GM08714 (cell line): ENCODE results near the gene MX1.

Experiments
- H3K4me3 ChIP-seq: fragments of 200-500 bp; sonication (Bioruptor generic); 2 replicates; pipeline ENCODE4 v1.5.1; 2014; ENCODE audit warnings: mild to moderate bottlenecking, low read length, inconsistent platforms
- ZNF274 ChIP-seq: IDR thresholded peaks from 2 replicates; pipeline ENCODE4 v1.6.1; 2012; ENCODE audit warnings: mild to moderate bottlenecking, low read depth, low read length

MX1 gene

DNA sequence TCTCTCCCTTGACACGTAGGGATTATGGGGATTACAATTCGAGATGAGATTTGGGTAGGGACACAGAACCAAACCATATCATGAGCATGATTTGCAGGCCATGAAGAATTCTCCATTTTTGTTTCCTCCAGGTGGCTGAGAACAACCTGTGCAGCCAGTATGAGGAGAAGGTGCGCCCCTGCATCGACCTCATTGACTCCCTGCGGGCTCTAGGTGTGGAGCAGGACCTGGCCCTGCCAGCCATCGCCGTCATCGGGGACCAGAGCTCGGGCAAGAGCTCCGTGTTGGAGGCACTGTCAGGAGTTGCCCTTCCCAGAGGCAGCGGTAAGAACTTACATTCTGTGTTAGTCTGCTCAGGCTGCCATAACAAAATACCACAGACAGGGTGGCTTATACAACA lies 9.7 kb downstream of the MX1 start:
- no peak overlapping the region for H3K4me3 ChIP-seq
- TF ChIP-seq ZNF274: no peak

DNA sequence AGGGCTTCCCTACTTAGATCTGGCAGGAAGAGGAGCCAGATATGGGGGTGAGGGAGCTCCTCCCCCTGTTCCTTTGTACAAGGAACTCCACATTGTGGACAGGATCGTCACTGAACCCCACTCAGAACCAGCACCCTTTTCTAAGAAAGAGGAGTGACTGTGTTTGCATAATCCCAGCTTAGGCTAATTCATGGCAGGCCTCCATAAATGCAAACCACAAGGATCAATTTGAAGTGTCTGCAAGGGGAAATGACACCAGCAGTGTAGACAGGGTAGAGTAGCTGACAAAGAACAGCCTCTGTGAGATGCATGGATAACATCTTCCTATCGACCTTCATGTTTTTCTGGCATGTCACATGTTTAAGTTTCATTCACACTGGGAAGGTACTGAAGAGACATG lies 11.7 kb downstream of the MX1 start:
- TF ChIP-seq ZNF274: no peak
- no peak overlapping the region for H3K4me3 ChIP-seq

DNA sequence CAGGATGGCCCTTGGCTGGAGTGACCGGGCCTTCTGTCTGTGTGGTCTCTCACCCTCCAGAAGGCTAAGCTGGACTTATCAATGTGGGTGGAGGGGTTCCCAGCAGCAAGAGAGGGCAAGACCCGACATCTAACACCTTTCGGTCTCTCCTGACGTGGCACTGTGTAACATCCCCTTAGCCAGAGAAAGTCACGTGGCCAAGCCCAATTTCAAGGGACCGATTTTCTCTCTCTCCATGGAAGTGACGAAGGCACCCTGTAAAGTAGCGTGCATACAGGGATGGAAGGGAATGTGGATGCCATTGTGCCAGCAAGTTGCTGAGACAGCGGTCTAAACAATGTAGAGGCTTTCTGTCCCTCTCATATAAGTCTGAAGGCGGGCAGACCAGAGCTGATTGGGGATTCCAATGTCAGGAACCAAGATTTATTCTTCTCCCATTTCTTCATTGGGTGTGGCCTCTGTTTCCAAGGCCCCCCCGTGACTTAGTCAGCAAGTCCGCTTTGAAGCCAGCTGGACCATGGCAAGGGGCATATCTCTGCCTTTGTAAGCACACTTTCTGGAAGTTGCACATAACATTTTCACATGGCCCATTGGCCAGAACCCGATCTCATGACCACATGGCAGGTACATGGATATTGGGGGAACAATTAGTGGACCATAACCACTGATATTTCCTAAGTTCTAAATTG lies 12.5 kb downstream of the MX1 start:
- no peak overlapping the region for H3K4me3 ChIP-seq
- no peak for TF ChIP-seq ZNF274

DNA sequence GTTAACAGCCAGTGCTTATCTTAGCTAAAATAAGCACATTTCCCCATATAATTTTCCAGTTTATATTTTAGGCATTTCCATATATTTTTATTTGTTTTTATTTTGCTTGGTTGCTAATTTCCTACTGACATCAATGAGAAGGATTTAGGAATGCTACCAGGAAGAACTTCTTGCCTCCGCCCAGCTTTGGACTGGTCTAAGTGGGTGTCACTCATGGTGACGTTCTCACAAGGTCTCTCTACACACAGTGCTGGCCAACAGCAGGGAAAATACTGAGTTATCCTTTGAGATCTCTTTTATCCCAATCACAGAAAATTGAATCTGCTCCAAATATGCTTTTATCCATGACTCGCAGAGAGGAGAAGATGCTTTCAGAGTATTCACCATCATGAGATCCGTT lies 13.2 kb downstream of the MX1 start:
- TF ChIP-seq ZNF274: no peak

DNA sequence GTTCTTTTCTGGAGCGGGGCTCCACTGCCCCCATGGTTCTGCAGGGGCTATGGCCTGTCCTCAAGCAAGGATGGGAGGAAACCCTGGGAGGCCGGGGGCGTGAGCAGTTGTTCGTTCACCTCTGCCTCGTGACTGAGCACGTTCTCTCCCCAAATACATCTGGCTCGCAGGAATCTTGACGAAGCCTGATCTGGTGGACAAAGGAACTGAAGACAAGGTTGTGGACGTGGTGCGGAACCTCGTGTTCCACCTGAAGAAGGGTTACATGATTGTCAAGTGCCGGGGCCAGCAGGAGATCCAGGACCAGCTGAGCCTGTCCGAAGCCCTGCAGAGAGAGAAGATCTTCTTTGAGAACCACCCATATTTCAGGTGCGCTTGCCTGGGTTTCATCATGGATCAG lies 15.5 kb downstream of the MX1 start:
- TF ChIP-seq ZNF274: no peak
- H3K4me3 ChIP-seq: no peak overlapping the region

More for the DNA sequence above, 13.2 kb downstream of the MX1 start:
- no peak overlapping the region for H3K4me3 ChIP-seq

DNA sequence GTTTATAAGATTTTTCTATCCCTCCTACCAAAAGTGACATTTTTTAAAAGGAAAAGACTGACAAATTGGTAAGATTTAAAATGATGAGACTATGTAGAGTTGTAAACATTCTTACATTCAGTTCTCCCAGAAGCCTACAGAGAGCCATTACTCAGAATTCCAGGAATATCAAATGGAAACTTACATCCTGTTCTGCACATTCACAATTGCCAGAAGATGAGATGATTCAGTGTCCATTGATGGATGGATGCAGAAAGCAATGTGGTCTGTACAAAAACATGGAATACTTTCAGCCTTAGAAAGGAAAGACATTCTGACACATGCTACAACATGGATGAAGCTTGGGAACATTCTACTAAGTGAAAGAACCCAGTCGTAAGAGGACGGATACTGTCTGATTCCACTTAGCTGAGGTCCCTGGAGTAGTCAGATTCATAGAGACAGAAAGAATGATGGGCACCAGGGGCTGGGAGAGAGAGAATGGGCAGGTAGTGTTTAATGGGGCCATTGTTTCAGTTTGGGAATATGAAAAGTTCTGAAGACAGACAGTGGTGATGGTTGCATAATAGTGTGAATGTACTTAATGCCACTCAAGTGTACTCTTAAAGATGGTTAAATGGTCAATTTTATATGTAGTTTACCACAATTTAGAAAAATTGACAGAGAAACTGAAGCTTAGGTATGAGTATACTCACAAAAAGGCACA lies 16.6 kb downstream of the MX1 start:
- TF ChIP-seq ZNF274: no peak

DNA sequence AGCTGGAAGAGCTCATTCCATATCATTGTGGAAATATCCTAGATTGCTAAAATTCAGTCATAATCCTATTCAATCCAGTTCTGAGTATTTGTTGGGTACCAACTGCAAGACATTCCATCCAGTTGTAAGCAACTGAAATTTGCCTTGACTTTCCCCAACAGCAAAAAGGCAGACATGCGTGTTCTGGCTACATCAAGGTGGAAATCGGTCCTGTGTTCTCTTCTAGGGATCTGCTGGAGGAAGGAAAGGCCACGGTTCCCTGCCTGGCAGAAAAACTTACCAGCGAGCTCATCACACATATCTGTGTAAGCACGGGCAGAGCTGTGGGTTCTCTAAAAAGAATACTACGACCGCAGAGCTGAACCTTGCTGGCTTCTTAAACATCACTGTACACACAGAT lies 17.5 kb downstream of the MX1 start:
- TF ChIP-seq ZNF274: no peak
- no peak overlapping the region for H3K4me3 ChIP-seq

More for the DNA sequence above, 16.6 kb downstream of the MX1 start:
- H3K4me3 ChIP-seq: no peak overlapping the region

DNA sequence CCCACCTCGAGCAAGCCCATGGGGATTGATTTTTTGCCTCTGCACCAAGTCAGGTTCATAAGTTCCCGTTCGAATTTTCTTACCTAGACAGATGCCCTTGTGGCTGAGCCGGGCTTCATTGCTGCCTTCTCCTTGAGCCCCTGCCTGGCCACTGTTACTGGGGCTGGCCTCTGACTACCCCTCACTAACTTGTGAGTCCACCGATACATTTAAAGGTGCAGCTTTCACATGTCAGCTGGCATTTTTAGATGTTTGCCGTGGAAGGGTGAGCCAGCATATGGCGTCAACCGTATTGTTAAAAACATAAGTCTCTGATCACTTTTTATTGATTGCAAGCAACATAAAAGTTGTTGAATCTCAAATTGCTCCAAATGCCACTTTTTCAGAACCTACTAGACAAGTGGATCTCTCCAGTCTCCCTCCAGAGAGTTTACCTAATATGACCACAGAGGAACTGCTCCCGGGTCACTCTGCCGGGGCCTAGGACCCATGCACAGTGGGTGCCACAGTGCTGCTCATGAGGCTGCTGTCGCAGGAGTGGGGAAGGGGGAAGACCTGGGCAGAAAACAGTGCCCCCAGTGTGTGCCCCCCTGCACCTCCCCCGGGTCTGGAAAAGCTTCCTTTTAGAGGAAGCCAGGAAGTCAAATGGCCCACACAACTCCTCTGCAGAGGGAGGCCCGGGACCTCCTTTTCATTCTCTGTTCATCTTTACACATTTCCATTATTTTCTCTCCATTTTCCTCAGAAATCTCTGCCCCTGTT lies 18.8 kb downstream of the MX1 start:
- no peak for TF ChIP-seq ZNF274
- H3K4me3 ChIP-seq: no peak overlapping the region

DNA sequence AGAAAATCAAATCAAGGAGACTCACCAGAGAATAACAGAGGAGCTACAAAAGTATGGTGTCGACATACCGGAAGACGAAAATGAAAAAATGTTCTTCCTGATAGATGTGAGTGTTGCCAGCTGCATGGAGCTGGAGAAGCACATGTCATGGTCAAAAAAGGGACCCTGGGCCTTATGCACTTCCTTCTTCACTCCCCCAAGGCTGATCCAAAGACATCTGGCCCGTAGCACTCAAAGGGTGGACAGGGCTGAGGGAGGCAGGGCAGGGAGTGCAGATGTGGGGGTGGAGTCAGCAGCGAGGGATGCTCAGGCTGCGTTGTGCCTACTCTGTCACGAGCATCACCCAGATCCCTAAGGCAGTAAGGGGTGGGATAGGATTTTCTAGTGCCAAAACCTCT lies 19.4 kb downstream of the MX1 start:
- H3K4me3 ChIP-seq: no peak overlapping the region
- no peak for TF ChIP-seq ZNF274

DNA sequence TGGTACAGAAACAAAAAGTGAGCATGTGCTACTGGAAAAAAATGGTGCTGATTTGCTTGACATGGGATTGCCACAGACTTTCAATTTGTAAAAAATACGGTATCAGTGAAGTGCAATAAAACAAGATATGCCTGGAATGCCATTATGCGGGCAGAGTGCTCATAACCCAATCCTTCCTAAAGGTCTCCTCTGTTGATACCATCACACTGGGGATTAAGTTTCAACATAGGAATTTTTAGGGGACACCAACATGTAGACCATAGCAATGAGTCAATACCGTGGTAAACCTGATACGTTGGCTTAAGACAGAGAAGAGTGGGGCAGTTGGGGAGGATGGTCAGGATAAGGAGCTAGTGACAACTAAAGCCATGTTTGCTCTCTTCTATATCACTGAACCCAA lies 20.5 kb downstream of the MX1 start:
- H3K4me3 ChIP-seq: no peak overlapping the region
- no peak for TF ChIP-seq ZNF274

DNA sequence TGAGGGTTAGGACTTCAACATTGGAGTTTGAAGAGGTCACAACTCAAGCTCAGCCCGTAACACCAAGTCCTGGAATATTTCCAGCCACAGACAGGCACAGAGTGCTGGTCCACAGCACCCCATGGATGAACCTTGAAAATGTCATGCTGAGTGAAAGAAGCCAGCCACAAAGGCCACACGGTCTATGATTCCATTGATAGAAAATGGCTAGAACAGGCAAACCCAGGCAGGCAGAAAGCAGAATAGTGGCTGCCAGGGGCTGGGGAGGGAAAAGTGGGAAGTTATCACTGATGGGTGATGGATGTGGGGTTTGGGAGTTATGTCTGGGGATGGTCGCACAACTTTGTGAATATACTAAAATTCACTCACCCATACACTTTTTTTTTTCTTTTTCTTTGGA lies 21.3 kb downstream of the MX1 start:
- no peak for TF ChIP-seq ZNF274
- H3K4me3 ChIP-seq: no peak overlapping the region

DNA sequence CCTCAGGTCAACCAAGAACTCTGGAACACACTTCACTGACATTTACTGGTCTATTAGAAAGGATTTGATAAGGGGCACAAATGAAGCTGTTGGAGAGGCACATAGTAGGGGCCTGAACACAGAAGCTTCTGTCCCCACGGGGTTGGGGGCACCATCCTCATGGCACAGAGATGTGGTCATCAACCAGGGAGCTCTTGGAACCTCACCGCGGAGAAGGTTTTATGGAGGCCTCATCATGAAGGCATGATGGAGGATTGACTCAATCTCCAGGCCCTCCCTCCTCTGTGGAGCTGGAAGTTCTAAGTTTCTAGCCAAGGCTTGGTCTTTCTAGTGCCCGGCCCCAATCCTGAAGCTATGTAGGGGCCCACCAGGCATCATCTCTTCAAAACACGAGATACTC lies 23.6 kb downstream of the MX1 start:
- no peak for TF ChIP-seq ZNF274

DNA sequence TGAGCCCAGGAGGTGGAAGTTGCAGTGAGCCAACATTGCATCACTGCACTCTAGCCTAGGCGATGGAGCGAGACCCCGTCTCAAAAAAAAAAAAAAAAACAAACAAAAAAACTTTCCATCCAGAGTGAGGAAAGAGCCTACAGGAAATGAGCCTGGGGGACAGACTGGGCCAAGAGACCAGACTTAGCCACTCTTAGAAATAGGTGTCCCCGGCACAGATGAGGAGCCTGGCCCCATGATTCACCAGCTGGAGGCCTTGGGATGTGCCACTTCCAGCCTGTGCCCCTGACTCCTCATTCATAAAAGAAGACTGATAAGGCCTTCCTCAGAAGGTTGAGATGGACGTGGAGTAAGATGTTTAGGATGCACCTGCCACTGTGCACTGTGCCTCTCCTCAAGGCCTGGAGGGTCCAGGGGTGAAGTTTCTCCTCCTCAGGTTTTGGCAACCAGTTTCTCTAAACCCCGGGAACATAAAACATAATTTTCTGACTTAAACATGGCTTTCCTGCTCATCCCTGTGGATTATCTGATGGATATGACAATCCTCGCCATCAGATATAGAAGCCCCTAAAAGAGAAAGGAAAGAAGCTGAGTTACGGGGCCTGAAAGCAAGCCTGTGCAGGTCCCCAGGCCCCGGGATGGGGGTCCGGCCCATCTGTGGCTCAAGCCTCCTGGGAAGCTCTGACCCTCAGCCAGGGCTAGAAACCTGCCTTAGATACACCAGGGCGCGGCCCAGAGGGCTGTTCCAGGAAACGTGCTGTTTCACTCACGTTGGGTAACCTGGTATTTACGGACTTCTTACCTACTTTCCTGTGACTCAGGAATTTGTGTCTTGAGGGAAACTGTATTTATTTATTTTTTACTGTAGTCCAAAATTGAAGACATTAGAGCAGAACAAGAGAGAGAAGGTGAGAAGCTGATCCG lies 26.0 kb downstream of the MX1 start:
- no peak for TF ChIP-seq ZNF274
- H3K4me3 ChIP-seq: no peak overlapping the region

More for the DNA sequence above, 23.6 kb downstream of the MX1 start:
- H3K4me3 ChIP-seq: no peak overlapping the region

DNA sequence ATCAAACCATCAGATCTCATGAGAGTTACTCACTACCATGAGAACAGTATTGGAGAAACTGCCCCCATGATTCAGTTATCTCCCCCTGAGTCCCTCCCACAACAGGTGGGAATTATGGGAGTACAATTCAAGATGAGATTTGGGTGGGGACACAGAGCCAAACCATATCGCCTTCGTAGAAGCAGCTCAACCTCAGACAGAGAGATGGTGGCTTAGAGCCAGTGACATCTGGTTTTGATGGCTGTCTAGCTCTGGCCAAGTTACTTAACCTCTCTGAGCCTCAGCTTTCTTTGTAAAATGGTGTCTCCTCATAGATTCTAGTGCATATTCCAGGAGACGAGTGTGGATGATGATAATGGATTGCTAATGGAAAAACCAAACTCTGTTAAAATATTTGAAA lies 27.2 kb downstream of the MX1 start:
- TF ChIP-seq ZNF274: no peak
- no peak overlapping the region for H3K4me3 ChIP-seq

DNA sequence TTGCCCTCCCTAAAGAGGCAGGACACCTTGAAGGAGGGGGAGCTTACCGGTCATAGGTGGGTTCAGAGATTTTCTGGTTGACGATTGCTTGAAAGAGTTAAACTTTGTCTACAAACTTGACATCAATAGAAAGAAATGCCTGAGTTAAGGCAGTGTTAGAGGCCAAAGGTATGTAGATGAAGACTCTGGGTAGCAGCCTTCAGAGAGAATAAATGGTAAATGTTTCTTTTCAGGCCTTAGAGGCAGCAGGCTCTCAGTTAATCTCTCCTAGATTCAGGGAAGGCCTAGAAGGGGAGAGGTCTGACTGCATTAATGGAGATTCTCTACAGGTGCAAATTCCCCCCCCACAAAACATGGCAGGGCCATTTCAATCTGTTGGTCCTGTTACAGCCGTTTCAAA lies 27.7 kb downstream of the MX1 start:
- TF ChIP-seq ZNF274: no peak
- H3K4me3 ChIP-seq: no peak overlapping the region
